8988T (cell line): ENCODE results near the gene PMPCB.
A peak's percentile ranks its signal among the peaks of the same experiment; 100 is the strongest.
"Not testable (repeated sequence)": the region's sequence is repeated elsewhere in the genome, so short reads cannot be mapped to it uniquely, and the experiment has no call there.

ENCODE experiments used
- DNase-seq: peaks from one replicate; pipeline ENCODE4 v3.0.0; 2011

Gene PMPCB, protein sequence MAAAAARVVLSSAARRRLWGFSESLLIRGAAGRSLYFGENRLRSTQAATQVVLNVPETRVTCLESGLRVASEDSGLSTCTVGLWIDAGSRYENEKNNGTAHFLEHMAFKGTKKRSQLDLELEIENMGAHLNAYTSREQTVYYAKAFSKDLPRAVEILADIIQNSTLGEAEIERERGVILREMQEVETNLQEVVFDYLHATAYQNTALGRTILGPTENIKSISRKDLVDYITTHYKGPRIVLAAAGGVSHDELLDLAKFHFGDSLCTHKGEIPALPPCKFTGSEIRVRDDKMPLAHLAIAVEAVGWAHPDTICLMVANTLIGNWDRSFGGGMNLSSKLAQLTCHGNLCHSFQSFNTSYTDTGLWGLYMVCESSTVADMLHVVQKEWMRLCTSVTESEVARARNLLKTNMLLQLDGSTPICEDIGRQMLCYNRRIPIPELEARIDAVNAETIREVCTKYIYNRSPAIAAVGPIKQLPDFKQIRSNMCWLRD

DNA sequence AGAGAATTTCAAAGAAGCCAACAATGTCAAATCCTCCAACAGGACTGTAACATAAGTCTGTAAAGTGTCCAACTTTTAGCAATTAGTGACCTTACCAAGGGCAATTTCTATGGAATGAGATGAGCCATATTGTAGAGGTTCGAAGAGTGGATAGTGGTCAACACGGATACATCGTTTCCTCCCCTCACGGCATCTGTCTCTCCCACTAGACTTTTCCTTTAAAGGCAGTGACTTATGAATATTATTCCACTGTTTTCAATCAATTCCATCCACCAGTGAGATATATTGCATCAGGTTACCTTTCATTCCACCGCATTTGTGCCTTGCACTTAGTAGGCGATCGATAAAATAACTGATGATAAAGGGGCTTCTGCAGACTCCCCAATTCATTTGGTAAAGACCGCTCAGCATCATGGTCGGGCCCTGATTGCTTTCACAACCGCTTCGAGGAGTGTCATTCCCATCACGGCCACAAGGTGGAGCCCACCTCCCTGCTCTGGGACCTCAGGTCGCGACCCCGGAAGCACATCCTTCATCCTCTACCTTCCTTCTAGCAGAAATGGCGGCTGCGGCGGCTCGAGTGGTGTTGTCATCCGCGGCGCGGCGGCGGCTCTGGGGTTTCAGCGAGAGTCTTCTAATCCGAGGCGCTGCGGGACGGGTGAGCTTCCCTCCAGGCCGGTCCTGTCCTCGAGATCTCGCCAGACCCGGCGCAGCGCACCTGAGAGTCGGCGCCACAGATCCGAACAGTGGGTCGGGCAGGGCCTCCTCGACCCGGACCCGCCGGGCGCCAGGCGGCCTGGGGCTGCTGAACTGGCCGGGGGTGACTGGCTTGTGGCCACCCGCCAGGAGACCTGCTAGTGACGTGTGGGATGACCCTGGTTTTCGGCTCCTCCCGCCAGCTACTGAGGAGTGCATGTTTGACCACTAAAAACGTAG is at the start of gene PMPCB:
Gene PMPCB, plus strand, starts transcription at position 535 of the 936 bp plus-strand sequence. Its CDS starts 25 bp downstream, at position 560.
- DNase-seq = peak; percentile 37

DNA sequence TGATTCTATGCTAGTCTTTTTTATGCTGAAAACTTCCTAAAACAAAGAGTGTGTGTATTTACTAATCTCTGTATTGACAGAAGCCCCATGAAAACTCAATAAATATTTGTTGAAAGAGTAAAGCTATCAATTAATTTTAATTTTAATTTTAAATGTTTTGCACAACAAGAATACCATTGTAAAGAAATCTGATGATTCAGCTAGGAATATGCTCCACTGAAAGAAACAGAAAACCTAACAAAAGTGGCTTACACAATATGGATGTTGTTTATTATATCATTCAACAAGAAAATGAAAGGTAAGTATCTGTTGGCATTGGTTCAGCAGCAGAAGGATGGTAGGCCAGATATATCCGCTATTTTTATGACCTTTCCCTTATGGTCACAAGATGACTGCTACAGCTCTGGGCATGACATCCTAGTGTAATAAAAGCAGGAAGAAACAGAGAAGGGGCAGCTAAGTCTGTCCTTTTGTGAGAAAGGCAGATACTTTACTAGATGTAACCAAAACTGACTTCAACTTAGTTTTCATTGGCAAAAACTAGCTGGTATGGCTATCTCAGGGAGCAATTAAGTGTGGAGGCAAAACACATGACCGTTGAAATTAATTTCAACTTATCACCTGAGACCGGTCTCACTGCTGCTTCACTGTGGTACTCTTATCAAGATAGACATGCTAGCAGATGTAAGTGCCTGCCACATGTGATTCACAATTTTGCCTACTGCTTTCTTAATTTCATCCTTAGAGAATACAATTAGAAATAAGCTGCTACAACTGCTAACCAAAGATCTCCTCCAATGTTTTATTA is 43.3 kb upstream of the PMPCB start:
- not testable (repeated sequence) for DNase-seq

DNA sequence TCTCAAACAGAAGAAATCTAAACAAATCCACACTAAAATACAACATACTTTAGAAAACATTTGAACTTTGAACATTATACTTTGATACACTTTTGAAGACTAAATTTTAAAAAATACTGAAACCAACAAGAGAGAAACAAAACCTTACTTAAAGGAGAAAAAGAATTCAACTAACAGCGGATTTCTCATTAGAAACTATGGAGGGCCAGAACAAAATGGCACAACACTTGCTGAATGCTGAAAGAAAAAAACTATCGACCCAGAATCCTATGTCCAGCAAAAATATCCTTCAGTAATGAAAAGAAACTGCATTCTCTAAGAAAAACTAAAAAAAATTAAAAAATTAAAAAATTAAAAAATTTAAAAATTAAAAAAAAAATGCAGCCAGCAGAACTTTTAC is 33.2 kb upstream of the PMPCB start:
- not testable (repeated sequence) for DNase-seq

DNA sequence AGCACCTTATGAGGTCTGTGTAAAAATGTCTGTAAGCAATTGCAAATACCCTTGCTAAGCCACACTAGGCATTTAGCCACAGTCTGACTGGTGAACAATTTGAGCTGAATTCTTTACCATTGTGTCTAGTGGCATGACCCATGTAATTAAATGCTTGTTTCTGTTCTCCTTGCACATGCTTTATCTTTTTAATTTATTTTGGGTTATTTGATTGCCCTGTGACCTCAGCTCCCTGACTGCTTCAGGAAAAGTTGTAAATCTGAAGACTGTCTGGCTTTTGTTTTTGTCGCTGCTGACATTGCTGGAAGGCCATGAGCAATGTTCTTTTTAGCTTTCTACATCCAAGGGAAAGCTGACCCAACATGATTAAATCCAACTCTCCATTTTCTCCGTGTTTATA is 31.0 kb upstream of the PMPCB start:
- not testable (repeated sequence) for DNase-seq

DNA sequence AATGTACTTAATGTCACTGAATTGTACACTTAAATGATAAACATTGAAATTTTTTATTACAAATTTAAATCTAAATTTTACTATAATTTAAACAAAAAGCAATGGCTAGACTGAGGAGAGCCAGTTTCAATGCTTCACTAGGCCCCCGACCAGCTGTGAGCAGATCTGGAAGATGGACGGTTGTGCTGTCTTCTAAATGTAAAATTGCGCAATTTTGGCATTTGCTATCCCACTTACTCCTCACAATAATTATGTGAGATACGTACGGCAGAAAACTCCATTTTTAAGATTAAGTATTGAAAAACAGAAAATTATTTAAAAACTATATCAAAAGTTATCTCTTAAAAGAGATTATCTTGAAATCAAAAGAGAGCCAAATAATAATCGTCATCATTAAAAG is 23.9 kb upstream of the PMPCB start:
- not testable (repeated sequence) for DNase-seq

DNA sequence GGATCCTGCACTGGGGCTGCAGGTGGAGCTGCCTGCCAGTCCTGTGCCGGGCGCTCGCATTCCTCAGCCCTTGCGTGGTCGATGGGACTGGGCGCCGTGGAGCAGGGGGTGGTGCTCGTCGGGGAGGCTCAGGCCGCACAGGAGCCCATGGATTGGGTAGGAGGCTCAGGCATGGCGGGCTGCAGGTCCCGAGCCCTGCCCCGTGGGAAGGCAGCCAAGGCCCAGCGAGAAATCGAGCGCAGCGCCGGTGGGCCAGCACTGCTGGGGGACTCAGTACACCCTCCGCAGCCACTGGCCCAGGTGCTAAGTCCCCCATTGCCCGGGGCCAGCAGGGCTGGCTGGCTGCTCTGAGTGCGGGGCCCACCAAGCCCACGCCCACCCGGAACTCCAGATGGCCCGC is 22.4 kb upstream of the PMPCB start:
- not testable (repeated sequence) for DNase-seq

DNA sequence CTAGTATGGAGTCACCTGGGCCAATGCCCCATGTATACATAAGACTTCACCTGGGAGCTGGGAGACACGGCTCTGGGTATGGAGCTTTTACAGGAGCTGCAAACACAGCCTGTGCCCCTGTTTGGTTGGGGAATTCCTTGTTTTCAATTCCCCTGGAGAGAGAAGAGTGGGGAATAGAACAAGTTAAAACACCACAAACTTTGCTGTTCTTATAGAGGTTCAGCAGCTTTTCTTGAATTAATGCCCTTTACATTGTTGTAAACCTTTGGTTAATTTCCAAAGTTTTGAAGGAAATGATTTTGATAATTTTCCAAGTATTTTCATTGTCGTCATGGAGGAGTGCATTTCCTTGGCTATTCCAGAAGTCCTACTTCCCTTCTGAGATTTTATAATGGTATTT is 19.0 kb upstream of the PMPCB start:
- not testable (repeated sequence) for DNase-seq

DNA sequence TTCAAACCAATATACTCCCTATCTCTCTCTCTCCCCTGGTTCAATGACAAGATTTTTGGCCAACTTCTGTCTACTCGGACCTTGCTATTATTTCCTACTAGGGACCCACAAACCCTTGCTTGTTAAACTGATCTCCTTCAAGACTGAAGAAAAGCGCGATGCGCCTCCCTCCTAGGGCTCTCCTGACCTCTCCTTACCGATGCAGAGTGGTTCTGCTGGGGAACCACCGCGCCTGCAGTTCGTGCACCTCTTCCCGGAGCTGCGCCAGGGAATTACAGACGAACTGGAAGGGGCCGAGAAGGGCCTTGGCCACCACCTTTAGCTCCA is 17.6 kb upstream of the PMPCB start:
- not testable (repeated sequence) for DNase-seq

DNA sequence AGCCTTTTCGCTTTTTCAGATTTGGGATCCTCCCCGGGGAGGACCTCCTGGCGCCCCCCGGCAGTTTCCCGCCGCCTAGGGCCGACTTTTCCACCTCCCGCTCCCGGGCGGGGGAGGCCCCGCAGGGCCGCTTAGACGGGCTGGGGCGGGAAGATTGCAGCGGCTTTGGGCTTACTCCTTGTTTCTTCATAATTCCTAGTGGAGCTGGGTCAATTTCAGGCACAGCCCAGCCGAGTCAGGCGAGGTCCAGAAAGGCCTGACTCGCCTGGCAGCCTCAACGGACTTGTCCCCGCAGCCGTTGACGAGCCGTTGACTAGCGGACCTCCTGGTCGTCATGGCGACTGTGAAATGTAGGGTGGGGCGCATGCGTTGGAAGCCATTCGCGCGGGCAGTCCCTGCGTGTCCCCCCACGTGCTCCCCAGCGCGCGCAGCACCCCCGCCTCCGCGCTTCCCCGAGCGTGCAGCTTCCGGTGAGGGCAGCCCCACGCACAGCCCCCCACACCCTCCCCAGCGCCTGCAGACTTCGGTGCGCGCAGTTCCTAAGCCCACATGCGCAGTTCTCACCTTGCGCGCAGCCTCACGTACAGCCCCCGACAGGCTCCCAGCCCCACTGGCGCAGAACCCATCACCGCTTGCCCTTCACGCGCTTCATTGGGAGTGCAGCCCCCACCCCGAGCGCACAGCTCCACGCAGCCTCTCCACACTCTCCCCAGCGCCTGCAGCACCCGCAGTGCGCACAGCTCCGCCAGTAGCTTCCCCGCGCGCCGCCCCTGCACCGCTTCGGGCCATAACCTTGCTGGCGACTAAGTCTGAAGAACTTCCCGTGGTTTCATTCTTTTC is 17.1 kb upstream of the PMPCB start:
- DNase-seq = not testable (repeated sequence)

DNA sequence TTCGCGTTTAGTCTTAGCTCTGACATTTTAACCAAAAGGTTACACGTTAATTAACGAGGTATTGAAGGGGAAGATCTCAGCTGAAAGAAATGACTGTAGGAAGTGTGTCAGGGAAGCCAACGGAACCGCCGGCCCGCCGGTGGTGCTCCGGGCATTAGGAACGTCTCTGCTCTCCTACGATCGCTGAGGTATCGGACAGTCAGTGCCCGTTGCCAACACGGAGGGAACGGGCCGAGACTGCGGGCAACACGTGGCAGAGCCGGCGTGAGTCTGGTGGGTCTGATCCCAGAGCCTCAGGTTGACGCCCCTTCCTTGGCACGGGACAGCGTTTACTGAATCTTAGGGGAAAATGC is 16.5 kb upstream of the PMPCB start:
- not testable (repeated sequence) for DNase-seq

DNA sequence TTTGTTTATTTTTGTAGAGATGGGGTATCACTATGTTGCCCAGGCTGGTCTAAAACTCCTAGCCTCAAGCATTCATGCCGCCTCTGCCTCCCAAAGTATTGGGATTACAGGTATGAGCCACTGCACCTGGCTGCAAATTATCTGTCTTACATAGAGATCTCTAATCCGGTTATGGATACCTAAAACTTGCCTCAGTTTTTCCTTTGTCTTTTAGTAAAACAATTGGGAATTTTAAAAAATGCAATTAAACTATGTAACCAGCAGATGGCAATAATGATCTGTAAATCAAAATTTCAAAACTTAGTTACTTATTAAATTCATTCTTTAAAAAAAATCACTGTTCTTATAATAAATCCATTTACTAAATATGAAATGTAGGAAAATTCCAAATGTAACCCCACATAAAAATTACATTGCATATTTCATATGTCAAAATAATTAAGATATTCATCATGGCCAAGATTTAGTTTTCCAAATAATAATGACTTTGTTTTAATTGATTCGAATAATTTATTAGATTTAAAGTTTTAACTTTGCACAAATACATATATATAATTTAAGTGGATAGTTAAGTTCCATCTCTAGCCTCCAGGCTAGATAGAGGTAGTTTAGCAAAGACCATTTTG is 14.3 kb upstream of the PMPCB start:
- not testable (repeated sequence) for DNase-seq

DNA sequence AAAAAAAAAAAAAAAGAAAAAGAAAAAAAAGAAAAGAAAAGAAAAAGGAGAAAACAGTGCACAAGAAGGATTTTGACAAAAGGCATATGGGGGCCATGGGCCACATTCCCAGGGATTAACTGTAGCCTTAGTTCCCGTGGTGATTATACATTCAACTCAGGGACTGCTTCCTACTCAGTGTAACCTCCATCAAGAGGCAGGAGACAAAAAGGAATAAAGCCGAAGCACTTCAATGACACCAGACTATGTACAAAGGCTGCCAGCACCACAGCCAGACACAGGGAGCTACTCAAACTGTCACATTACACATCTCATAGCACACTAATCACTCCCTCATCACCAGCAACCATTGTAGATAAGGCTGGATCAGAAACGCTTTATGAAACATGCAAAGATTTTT is 5.1 kb upstream of the PMPCB start:
- no peak for DNase-seq

DNA sequence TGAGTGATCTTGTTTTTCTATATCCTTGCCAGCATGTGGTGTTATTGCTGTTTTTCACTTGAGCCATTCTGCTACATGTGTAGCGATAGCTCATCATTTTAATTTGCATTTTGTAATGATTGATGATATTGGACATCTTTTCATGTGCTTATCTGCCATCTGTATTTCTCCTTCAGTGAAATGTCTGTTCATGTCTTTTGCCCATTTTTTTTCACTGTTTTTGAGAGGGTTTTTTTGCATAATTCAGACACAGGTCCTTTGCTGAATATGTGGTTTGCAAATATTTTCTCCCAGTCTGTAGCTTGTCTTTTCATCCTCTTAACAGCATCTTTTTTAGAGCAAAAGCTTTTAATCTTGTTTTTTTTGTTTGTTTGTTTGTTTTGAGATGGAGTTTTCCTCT is 3.7 kb upstream of the PMPCB start:
- no peak for DNase-seq

DNA sequence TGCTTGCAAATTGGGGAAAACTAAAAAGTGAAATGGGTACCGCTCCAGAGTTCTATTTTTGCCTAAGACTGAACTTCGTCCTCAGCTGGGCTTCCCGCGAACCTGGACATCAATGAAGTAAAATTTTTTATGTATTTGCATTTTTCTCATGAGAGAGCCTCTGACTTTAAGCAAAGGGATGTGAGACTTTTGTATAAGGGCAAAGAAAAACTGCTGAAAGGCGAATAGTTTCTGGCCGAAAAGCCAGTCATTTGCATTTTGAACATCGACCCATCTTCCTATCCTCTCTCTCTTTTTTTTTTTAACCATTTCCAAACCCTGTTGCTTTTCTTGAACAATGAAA is 573 bp downstream of the PMPCB start:
- no peak for DNase-seq

DNA sequence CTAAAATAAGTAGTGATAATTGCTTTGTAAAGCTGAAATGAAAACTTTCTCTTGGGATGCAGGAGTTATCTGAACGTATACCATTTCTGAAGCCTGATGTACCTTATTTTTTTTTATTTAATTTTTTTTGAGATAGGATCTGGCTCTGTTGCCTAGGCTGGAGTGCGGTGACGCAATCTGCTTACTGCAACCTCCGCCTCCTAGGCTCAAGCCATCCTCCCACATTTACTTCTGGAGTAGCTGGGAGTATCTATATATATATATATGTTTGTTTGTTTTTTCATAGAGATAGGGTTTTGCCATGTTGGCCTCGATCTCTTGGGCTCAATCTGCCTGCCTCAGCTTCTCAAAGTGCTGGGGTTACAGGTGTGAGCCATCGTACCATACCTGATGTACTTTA is 2.4 kb downstream of the PMPCB start:
- no peak for DNase-seq

DNA sequence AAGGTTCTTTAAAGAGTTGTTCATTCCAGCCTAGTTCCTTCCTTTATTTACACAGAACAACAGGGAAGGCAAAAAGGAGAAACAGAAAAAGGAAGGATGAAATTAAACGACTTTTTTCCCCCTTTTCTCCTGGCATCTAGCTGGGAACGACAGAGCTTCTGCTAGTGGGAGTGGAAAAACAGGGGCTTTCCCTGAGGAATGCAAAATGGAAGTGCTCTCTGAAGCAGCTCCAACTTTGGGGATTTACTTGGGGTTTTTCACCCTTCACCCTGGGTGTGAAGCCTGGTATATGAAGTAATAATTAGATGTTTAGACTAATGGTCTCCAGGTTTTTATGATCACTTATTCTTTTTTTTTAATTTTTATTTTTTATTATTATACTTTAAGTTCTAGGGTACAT is 4.2 kb downstream of the PMPCB start:
- DNase-seq = no peak

DNA sequence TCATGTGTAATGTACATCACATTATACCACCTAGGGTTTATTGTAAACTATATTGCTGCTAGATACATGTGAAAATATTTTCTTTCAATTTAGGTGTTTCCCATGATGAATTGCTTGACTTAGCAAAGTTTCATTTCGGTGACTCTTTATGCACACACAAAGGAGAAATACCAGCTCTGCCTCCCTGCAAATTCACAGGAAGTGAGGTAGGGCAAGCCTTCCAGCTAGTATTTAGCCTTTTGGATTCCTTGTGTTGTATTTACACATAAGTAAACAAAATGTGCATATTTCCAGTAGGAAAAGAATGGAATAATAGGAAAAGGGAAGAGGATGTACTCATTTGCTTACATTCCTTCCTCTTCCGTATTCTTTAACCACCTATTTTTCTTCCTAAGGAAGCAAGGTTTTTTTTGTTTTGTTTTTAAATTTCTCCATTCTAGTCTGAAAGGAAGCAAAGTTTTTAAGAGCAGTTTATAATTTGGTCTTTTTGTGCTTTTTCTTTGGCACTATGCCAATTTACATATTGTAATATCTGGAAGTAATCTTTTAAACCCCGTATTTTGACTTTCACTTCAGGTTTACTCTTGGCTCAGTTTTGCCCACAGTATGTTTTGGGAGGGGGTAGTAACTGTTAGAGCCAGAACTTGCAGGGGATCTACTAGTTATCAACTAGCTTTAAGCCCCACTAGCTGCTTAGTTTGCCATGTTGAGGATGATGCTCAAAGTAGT is 10.4 kb downstream of the PMPCB start:
- DNase-seq = no peak

DNA sequence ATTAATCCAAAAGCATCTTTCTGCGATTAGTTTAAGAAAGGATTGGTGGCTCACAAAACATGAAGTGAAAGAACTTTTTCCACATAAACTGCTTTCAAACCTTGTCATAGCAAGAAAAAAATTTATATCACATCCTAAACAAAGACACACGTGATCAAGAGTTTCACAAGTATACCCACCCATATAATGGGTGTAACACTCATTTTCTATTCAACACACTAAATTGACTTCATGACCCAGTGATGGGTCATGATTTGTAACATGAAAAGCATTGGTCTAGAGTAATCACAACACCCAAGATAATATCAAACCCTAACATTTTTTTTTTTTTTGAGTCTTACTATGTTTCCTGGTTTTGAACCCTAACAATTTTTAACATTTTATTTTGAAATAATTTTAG is 17.6 kb downstream of the PMPCB start:
- no peak for DNase-seq

DNA sequence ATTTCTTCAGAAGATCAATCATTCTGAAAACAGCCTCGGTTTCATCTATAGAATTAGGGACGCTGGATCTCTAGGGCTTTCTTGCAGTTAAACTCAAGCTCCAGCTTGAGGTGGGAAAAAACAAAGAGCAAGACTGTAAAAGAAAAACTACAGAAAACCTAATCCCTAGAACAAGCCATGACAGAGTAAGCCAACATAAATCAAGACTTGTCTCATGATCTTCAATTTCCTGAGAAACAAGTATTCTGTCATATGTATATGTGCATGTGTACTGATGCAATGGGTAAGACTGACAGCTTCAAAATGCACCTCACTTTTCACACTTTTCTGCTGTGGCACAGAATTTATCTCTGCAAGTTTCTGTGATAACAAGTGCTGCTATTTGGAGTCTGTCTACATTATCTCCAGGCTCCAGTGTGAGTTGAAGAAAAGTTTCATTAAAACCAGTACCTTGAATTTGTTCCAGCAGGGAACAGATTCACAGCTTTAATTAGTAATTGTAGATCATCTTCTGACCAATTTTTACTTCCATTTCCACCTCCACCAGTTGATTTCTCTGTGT is 19.2 kb downstream of the PMPCB start:
- DNase-seq = no peak

DNA sequence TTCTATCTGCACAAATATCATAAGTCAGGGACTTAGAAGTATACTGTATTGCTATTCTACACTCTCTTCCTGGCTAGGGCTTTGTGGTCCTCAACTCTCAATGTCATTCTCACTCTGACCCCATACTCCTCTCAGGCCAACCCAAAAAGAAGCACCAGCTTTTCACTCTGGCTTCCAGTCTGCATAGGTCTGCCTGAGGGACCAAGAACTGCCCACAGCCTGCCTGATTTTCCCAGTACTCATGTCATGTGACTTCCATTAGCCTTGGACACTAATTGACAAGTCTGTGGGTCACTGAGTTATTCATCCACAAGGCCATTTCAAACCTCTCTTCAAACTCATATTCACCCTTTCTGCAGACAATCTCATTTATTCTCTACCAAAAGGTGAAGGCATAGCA is 19.8 kb downstream of the PMPCB start:
- no peak for DNase-seq

DNA sequence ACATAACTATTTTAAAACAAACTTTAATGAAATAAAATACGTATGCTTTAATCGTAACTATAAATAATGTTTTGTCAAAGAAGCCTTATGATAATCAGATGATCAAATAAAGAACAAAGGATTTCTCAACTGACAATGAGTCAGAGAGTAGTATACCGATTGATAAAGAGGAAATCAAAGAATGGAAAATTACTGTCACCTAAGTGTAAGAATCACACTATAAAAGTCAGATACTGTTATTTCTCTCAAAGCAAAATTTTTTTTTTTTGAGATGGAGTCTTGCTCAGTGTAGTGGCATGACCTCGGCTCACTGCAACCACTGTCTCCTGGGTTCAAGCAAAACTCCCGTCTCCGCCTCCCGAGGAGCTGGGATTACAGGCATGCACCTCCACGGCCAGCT is 28.5 kb downstream of the PMPCB start:
- no peak for DNase-seq
